Osteocyte (in vitro differentiated cells): ENCODE data around the gene SLC11A1. TPM values are rescaled to one million over a fixed set of nuclear protein-coding genes. Genes with fewer than 3 reads are reported as not detected.

Source experiments
- DNase-seq: peaks from one replicate; pipeline ENCODE4 v3.0.0; 2021; ENCODE audit warnings: mixed read lengths; ENCODE audit not compliant: unreplicated experiment; ENCODE audit errors: extremely low spot score
- H3K27ac Mint-ChIP-seq: one replicate; pipeline ENCODE4 v1.8.0; 2021; ENCODE audit warnings: mild to moderate bottlenecking, mixed read lengths; ENCODE audit not compliant: unreplicated experiment
- H3K27me3 Mint-ChIP-seq: one replicate; pipeline ENCODE4 v1.8.0; 2021; ENCODE audit warnings: mixed read lengths; ENCODE audit not compliant: unreplicated experiment
- H3K36me3 Mint-ChIP-seq: one replicate; pipeline ENCODE4 v1.8.0; 2021; ENCODE audit warnings: mixed read lengths; ENCODE audit not compliant: unreplicated experiment
- H3K4me1 Mint-ChIP-seq: one replicate; pipeline ENCODE4 v1.8.0; 2021; ENCODE audit warnings: mixed read lengths; ENCODE audit not compliant: unreplicated experiment
- H3K4me3 Mint-ChIP-seq: one replicate; pipeline ENCODE4 v1.8.0; 2021; ENCODE audit warnings: mild to moderate bottlenecking, moderate library complexity, mixed read lengths; ENCODE audit not compliant: unreplicated experiment
- H3K9me3 Mint-ChIP-seq: one replicate; pipeline ENCODE4 v1.8.0; 2021; ENCODE audit warnings: mixed read lengths; ENCODE audit not compliant: unreplicated experiment
- total RNA-seq: library from RNA; stranded (reverse); gene quantifications from 2 replicates; pipeline ENCODE4 v1.2.1, GENCODE V29; 2021
- TF ChIP-seq, protein P1 (sequence below): fragments of 200-600 bp; sonication (generic); IDR thresholded peaks from 2 replicates; pipeline ENCODE4 v1.5.0; 2021; ENCODE audit warnings: antibody characterized with exemption, mild to moderate bottlenecking, moderate library complexity

The SLC11A1 gene
- total RNA-seq, 1 donor from 2014 or later = 0.16 TPM

DNA sequence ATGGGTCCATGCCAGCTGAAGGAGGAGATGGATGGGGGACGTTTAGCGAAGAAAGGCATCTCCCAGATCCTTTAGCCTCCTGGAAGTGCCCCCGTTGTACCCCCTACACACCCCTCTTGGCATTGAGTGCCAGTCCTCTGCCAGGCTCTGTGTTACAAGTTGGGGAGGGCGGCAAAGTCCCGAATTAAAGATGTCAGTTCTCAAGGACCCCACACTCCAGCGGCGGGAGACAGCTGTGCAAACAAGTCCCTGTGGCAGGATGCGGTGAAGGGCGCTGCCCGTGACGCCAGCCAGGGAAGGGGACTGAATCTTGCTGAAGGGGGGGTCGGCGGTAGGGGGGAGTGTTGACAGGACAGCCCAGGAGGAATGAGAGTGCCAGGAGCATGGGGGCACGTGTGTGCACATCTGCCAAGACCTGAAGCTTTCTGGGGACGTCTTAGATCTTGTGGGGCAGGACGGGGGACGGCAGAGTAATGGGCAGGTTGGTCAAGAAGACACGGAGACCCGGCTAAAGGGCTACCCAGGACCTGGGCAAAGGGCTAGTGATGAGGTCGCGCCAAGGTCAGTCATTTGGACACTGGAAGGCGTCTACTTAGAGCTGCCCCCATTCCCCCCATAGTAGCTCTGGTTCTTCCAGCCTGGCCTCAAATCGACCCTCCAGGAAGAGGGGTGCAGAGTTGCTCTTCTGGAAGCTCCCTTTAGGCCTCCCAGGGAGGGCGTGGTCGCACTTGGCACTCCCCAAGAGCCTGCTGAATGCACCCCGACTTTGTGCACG, 14.8 kb downstream of the SLC11A1 start:
- Mint-ChIP-seq H3K27ac (peak overlapping the region; percentile 99), H3K36me3 (peaks cover 2% of the 10 kb centered on the region), H3K27me3 (no peaks in the 10 kb centered on the region), H3K4me3 (peak overlapping the region; percentile 88), H3K4me1 (peaks cover 32% of the 10 kb centered on the region), H3K9me3 (no peaks in the 10 kb centered on the region)
- DNase-seq = no peak
- TF ChIP-seq, protein P1, sequence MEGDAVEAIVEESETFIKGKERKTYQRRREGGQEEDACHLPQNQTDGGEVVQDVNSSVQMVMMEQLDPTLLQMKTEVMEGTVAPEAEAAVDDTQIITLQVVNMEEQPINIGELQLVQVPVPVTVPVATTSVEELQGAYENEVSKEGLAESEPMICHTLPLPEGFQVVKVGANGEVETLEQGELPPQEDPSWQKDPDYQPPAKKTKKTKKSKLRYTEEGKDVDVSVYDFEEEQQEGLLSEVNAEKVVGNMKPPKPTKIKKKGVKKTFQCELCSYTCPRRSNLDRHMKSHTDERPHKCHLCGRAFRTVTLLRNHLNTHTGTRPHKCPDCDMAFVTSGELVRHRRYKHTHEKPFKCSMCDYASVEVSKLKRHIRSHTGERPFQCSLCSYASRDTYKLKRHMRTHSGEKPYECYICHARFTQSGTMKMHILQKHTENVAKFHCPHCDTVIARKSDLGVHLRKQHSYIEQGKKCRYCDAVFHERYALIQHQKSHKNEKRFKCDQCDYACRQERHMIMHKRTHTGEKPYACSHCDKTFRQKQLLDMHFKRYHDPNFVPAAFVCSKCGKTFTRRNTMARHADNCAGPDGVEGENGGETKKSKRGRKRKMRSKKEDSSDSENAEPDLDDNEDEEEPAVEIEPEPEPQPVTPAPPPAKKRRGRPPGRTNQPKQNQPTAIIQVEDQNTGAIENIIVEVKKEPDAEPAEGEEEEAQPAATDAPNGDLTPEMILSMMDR = no peak

DNA sequence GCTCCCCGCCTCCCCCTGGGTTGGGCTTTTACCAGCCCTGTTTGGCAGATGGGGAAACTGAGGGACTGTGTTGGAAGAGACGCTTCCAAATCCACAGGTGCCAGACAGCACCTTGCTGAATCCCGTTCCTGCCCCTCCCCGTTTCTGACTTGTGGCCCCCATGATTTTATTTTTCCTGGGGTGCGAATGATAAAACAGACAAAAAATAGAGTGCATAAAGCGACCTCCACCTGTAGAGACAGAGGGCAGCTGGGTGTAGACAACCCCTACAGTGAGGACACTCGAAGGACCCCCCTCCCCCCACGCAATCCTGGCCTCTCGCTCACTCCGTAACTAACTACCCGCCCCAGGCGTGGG, 15.4 kb downstream of the SLC11A1 start:
- H3K27ac Mint-ChIP-seq = peak overlapping the region; percentile 99
- H3K4me1 Mint-ChIP-seq = peaks cover 32% of the 10 kb centered on the region
- no peaks in the 10 kb centered on the region for H3K9me3 Mint-ChIP-seq
- no peaks in the 10 kb centered on the region for H3K27me3 Mint-ChIP-seq
- peaks cover 2% of the 10 kb centered on the region for H3K36me3 Mint-ChIP-seq
- TF ChIP-seq, protein P1 = no peak
- peak overlapping the region; percentile 88 for H3K4me3 Mint-ChIP-seq
- DNase-seq = no peak

DNA sequence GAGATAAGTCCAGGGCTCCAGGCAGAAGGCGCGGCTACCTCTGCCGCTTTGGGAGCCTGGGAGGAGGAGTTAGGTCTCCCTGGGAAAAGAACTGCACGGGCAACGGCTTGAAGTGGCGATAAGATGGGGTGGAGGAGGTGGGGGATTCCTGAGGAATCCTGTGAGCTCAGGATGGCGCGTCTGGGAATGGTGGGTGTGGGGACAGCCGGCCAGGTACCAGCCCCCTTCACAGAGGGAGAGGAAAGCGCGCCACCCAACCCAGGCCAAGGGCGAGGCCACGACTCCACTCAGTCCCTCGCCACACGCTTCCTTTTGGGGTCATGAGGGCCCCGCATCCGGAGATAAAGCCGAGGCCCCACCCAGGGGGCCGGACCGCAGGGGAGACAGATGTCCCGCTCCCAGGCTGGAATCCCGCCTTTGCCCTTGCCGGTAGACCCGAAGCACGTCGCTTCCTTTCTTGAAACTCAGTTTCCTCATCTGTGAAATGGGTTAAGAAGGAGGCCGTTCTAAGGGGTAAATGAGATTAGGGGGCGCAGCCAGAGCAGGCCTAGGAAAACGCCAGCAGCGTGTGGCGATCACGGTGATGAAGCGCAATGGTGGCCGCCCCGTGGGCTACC, 15.9 kb downstream of the SLC11A1 start:
- DNase-seq = no peak
- H3K4me3 Mint-ChIP-seq = peak overlapping the region; percentile 88
- H3K36me3 Mint-ChIP-seq = peaks cover 2% of the 10 kb centered on the region
- no peaks in the 10 kb centered on the region for H3K9me3 Mint-ChIP-seq
- peak overlapping the region; percentile 99 for H3K27ac Mint-ChIP-seq
- no peaks in the 10 kb centered on the region for H3K27me3 Mint-ChIP-seq
- TF ChIP-seq, protein P1 = no peak
- H3K4me1 Mint-ChIP-seq = peaks cover 32% of the 10 kb centered on the region

DNA sequence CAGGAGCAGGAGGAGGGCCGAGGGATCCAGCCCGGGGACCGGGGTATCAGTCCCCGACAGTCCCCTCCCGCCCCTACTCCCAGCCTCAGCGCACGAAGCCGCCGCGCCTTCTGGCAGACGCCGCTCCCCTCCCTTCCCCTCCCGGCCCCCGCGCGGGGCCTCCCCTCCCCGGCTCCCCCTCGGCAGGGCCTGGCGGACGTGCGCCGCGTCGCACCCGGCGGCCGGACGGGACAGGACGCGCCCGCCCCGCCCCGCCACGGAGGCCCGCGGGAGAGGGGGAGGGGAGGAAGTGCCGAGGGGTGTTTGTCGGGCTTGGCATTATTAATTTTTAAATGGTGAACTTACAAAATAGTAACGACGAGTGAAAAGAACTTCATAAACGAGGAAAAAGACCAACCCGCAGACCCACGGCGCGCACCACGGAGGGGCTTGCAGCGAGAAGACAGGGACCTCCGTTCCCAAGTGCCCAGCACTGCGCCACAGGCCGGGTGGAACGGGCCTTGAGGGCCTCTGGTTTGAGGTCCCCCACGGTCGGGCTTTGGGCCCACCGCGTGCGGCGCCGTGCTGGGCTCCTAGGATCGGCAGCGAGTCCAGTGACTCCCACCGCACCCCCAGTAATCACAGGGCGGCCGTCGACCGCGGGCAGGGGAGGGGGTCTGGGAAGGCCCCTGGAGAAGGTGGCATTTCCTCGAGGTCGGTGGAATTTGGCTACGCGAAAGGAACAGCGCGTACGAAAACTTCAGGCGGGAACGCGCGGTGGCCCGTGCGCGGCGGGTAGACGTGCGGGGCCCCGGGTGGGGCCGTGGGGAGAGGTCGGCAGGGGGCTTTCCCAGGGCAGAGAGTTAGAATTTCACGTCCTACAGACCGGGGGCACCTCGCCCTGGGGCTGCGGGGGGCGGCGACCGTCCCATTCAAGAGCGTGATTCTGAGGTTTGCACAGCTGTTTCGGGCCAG, 16.6 kb downstream of the SLC11A1 start:
- peaks cover 9% of the 10 kb centered on the region for H3K36me3 Mint-ChIP-seq
- H3K4me3 Mint-ChIP-seq = peak overlapping the region; percentile 88
- no peaks in the 10 kb centered on the region for H3K27me3 Mint-ChIP-seq
- H3K4me1 Mint-ChIP-seq = peaks cover 32% of the 10 kb centered on the region
- no peaks in the 10 kb centered on the region for H3K9me3 Mint-ChIP-seq
- TF ChIP-seq, protein P1 = no peak
- DNase-seq = no peak
- peak overlapping the region; percentile 99 for H3K27ac Mint-ChIP-seq
